PC-3 (cell line): ENCODE data around the gene CORO2B.

ENCODE experiments used
- CTCF ChIP-seq: fragments of 300-600 bp; sonication (generic); conservative IDR thresholded peaks from 2 replicates; pipeline ENCODE4 v1.5.1; 2017; ENCODE audit warnings: antibody characterized with exemption, low read depth, mild to moderate bottlenecking, low read length
- EZH2 ChIP-seq: fragments of 300-600 bp; sonication (generic); IDR thresholded peaks from one replicate; pipeline ENCODE4 v1.6.1; 2017; ENCODE audit warnings: antibody characterized with exemption, mild to moderate bottlenecking, low read length; ENCODE audit not compliant: unreplicated experiment
- EZH2phosphoT487 ChIP-seq: fragments of 300-600 bp; sonication (generic); IDR thresholded peaks from 2 replicates; pipeline ENCODE4 v1.6.1; 2018; ENCODE audit warnings: mild to moderate bottlenecking, antibody characterized with exemption, low read length, borderline replicate concordance

DNA sequence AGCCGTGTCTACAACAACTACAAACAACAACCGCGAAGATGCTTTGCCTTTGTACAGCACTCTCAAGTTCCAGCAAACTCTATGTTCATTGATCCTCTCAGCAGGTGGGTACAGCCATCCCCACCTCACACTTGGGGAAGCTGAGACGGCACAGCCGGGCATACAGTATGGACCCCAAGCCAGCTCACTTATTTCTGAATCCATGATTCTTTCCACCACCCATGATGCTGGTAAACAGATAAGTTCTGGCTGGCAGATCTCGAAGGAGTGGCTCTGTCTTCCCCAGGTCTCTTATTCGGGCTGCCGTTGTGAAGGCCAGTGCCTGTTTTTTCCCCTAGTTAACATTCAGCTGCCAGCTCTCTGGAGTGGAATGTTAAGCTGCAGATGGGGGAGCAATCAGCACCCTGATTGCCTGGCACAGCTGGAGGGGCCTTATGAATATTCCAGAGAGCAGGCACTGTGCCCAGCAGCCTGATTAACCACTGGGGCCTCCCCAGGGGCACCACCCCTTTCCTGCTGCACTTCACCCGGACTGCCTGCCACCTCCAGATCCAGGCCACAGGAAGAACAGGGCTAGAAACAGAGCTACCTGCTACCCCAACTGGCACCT lies 73.2 kb downstream of the CORO2B start:
- TF ChIP-seq CTCF (no peak), EZH2 (no peak), EZH2phosphoT487 (no peak)
